Measurements from ENCODE around the gene THAP4. TPM values are rescaled to one million over a fixed set of nuclear protein-coding genes. Genes with fewer than 3 reads are reported as not detected.

Gene THAP4
- total RNA-seq, 1 experiment from 2014 or later = 88.6 TPM

- no peak overlapping the region for H3K4me3 Mint-ChIP-seq
- H3K27ac Mint-ChIP-seq = peak overlapping the region; percentile 96; the same call in 1 of the 2 replicates
- CTCF ChIA-PET = interaction anchor here (1.0 kb wide), 1 partner anchor 8 kb away, joined by 3 read pairs; no protein-coding TSS in a partner anchor
Observed at GRCh38 chr2:241618829-241619228, 18.1 kb downstream of the THAP4 start.

More at GRCh38 chr2:241618829-241619228, 18.1 kb downstream of the THAP4 start:
- no peak for DNase-seq (ENCODE audit: low spot score)
- POLR2A ChIA-PET = no interaction called here
- Mint-ChIP-seq H3K36me3 (peaks cover 9% of the 10 kb centered on the region), H3K9me3 (peaks cover 5% of the 10 kb centered on the region), H3K4me1 (peaks cover 27% of the 10 kb centered on the region), H3K27me3 (ENCODE audit: low read depth) (no peaks in the 10 kb centered on the region)
- ATAC-seq = no peak
- no peak for TF ChIP-seq ARID4B (CRISPR knock-in tag; IDR thresholded peaks at IDR 0.05; ENCODE audit: borderline replicate concordance)
- TF ChIP-seq SMAD4 (CRISPR knock-in tag; IDR thresholded peaks at IDR 0.05) = no peak
- TF ChIP-seq USF1 (CRISPR knock-in tag; IDR thresholded peaks at IDR 0.05) = no peak
- TF ChIP-seq MLX (CRISPR knock-in tag; IDR thresholded peaks at IDR 0.05) = no peak
- TF ChIP-seq CDX4 (CRISPR knock-in tag; IDR thresholded peaks at IDR 0.05; ENCODE audit: borderline replicate concordance) = no peak
- no peak for TF ChIP-seq ZNF671 (CRISPR knock-in tag; IDR thresholded peaks at IDR 0.05)
- TF ChIP-seq E2F4 (CRISPR knock-in tag; IDR thresholded peaks at IDR 0.05; ENCODE audit: borderline replicate concordance, low read depth) = no peak
- no peak for TF ChIP-seq ZNF416 (CRISPR knock-in tag; IDR thresholded peaks at IDR 0.05)
- TF ChIP-seq CBFB (CRISPR knock-in tag; IDR thresholded peaks at IDR 0.05; ENCODE audit: low read depth) = no peak
- no peak for TF ChIP-seq MXD4 (CRISPR knock-in tag; IDR thresholded peaks at IDR 0.05; ENCODE audit: borderline replicate concordance)
- TF ChIP-seq SP1 (CRISPR knock-in tag; conservative IDR thresholded peaks at IDR 0.05) = no peak
- TF ChIP-seq FOXP4 (CRISPR knock-in tag; IDR thresholded peaks at IDR 0.05) = no peak
- TF ChIP-seq ELF4 (CRISPR knock-in tag; IDR thresholded peaks at IDR 0.05; ENCODE audit: low read depth) = no peak
- no peak for TF ChIP-seq PRRX2 (CRISPR knock-in tag; IDR thresholded peaks at IDR 0.05)
- TF ChIP-seq TEAD1 (CRISPR knock-in tag; IDR thresholded peaks at IDR 0.05) = no peak
- no peak for TF ChIP-seq NFATC4 (CRISPR knock-in tag; IDR thresholded peaks at IDR 0.05)
- TF ChIP-seq PRDM15 (CRISPR knock-in tag; IDR thresholded peaks at IDR 0.05) = no peak
- TF ChIP-seq ZNF281 (CRISPR knock-in tag; IDR thresholded peaks at IDR 0.05) = no peak
- TF ChIP-seq ZMAT4 (CRISPR knock-in tag; IDR thresholded peaks at IDR 0.05) = no peak

Measured in WTC11 (cell line).